H1 (cell line): ENCODE measurements around the gene CACNA1A. TPM values are rescaled to one million over a fixed set of nuclear protein-coding genes. Genes with fewer than 3 reads are reported as not detected.

Experiments used
- CTCF ChIP-seq, 3 experiments: IDR thresholded peaks; 1 replicate in 2 of 3; 2 replicates in 1 of 3; pipeline versions ENCODE4 v1.5.1 to v1.6.1; 2011; ENCODE audit warnings: low read length in 3 of 3, mild to moderate bottlenecking in 3 of 3, inconsistent platforms in 2 of 3, low read depth in 1 of 3, moderate library complexity in 1 of 3; ENCODE audit not compliant: insufficient read depth in 1 of 3; ENCODE audit errors: control extremely low read depth in 1 of 3
- SAP30 ChIP-seq: fragments of 300-600 bp; sonication (generic); IDR thresholded peaks from 2 replicates; pipeline ENCODE4 v1.7.1; 2012; ENCODE audit warnings: low read length, moderate library complexity, mild to moderate bottlenecking, inconsistent platforms; ENCODE audit not compliant: insufficient read depth, insufficient replicate concordance
- SIX5 ChIP-seq: IDR thresholded peaks from 2 replicates; pipeline ENCODE4 v1.6.1; 2011; ENCODE audit warnings: mild to moderate bottlenecking, low read depth, low read length
- polyA plus RNA-seq, 7 experiments: library from polyadenylated mRNA; depleted of rRNA in 3 of 7; stranded (reverse) in 5 of 7; unstranded in 2 of 7; fragments of >200 nt in 5 of 7; fragments of 200-250 nt in 2 of 7; gene quantifications; 1 replicate in 5 of 7; 2 replicates in 1 of 7; 4 replicates in 1 of 7; pipeline versions ENCODE4 v1.2.1 to v1.2.3, GENCODE V29; 2011 to 2013; ENCODE audit warnings: missing spikeins in 2 of 7, mixed read lengths in 2 of 7
- total RNA-seq: library from RNA; stranded (reverse); fragmentation: NEBNext Ultra II Directional; extraction: Animal tissue kit (Norgen Biotek cat#: 25700); gene quantifications from 2 replicates; pipeline ENCODE4 v1.2.1, GENCODE V29; 2021

Gene CACNA1A
- total and polyA plus RNA-seq, 2 of the 8 experiments (the other 6 are each of a cell fraction or from before 2014, with no cell fraction given) = 10.7 to 25.3 TPM

GRCh38 chr19:13430790-13431582, 75.3 kb downstream of the CACNA1A start (continued):
- TF ChIP-seq SAP30 (no peak), SIX5 (no peak), CTCF (IDR thresholded peaks at IDR 0.05; ENCODE audit: control extremely low read depth in 1 of 3, insufficient read depth in 1 of 3, low read depth in 1 of 3, low read length in 3 of 3) (peak; percentile 84 to 92 (median 86))
